Hepatocyte (in vitro differentiated cells): Measurements from ENCODE around the gene PTPRK. TPM values are rescaled to one million over a fixed set of nuclear protein-coding genes. Genes with fewer than 3 reads are reported as not detected.

Source experiments
- DNase-seq: peaks from one replicate; pipeline ENCODE4 v3.0.0-alpha.2; 2016; ENCODE audit warnings: low spot score
- H2AFZ ChIP-seq: fragments of 200-600 bp; sonication (generic); 2 replicates; pipeline ENCODE4 v1.6.0; 2016; ENCODE audit warnings: antibody characterized with exemption, mild to moderate bottlenecking
- H3K27ac ChIP-seq: fragments of 200-600 bp; sonication (generic); 2 replicates; pipeline ENCODE4 v1.5.1; 2016; ENCODE audit warnings: mild to moderate bottlenecking
- H3K27me3 ChIP-seq: fragments of 200-600 bp; sonication (generic); 2 replicates; pipeline ENCODE4 v1.6.1; 2016
- H3K36me3 ChIP-seq: fragments of 200-600 bp; sonication (generic); replicated peaks from 2 replicates; pipeline ENCODE4 v1.5.1; 2016; ENCODE audit warnings: low read depth; ENCODE audit not compliant: insufficient read depth
- H3K4me1 ChIP-seq: fragments of 200-600 bp; sonication (generic); 2 replicates; pipeline ENCODE4 v1.5.1; 2016; ENCODE audit warnings: mild to moderate bottlenecking, moderate library complexity; ENCODE audit not compliant: insufficient read depth
- H3K4me2 ChIP-seq: fragments of 200-600 bp; sonication (generic); 2 replicates; pipeline ENCODE4 v1.6.0; 2016
- H3K4me3 ChIP-seq: fragments of 200-600 bp; sonication (generic); 2 replicates; pipeline ENCODE4 v1.5.1; 2016; ENCODE audit warnings: mild to moderate bottlenecking
- H3K79me2 ChIP-seq: fragments of 200-600 bp; sonication (generic); 2 replicates; pipeline ENCODE4 v1.6.0; 2017; ENCODE audit warnings: mild to moderate bottlenecking
- H3K9me2 ChIP-seq: fragments of 200-600 bp; sonication (generic); replicated peaks from 2 replicates; pipeline ENCODE4 v1.6.0; 2017; ENCODE audit warnings: mild to moderate bottlenecking; ENCODE audit not compliant: insufficient read depth
- H3K9me3 ChIP-seq: fragments of 200-600 bp; sonication (generic); 2 replicates; pipeline ENCODE4 v1.5.1; 2016; ENCODE audit warnings: low read depth, mild to moderate bottlenecking
- H4K20me1 ChIP-seq: fragments of 200-600 bp; sonication (generic); 2 replicates; pipeline ENCODE4 v1.6.0; 2016; ENCODE audit warnings: mild to moderate bottlenecking; ENCODE audit not compliant: insufficient read depth, poor library complexity, severe bottlenecking
- EZH2 ChIP-seq: fragments of 200-600 bp; sonication (generic); IDR thresholded peaks from 2 replicates; pipeline ENCODE4 v1.6.1; 2016; ENCODE audit warnings: antibody characterized with exemption, mild to moderate bottlenecking, borderline replicate concordance
- EZH2phosphoT487 ChIP-seq: fragments of 200-600 bp; sonication (generic); IDR thresholded peaks from one replicate; pipeline ENCODE4 v1.6.1; 2018; ENCODE audit warnings: antibody characterized with exemption, mild to moderate bottlenecking, low read depth, moderate library complexity; ENCODE audit not compliant: unreplicated experiment, severe bottlenecking
- WGBS: methylation state at CpG from one replicate; pipeline ENCODE4 v1.1.6; 2016; ENCODE audit warnings: low lambda C conversion rate; ENCODE audit errors: missing lambda C conversion rate; 5-methylcytosine and 5-hydroxymethylcytosine counted together
- polyA plus RNA-seq: library from polyadenylated mRNA; unstranded; fragments of >200 nt; fragmentation: Nextera tagmentation; extraction: Ambion mirVana; gene quantifications from 2 replicates; pipeline ENCODE4 v1.2.1, GENCODE V29; 2016
- total RNA-seq: library from RNA; depleted of rRNA; stranded (reverse); fragments of >200 nt; gene quantifications from 2 replicates; pipeline ENCODE4 v1.2.3, GENCODE V29; 2014
- TF ChIP-seq, protein P1 (sequence below): fragments of 200-600 bp; sonication (generic); IDR thresholded peaks from 2 replicates; pipeline ENCODE4 v1.5.1; 2016; ENCODE audit warnings: antibody characterized with exemption, mild to moderate bottlenecking; ENCODE audit not compliant: poor library complexity

The PTPRK gene
- total and polyA plus RNA-seq, 2 experiments from 2014 or later = 42.0 to 80.2 TPM

DNA sequence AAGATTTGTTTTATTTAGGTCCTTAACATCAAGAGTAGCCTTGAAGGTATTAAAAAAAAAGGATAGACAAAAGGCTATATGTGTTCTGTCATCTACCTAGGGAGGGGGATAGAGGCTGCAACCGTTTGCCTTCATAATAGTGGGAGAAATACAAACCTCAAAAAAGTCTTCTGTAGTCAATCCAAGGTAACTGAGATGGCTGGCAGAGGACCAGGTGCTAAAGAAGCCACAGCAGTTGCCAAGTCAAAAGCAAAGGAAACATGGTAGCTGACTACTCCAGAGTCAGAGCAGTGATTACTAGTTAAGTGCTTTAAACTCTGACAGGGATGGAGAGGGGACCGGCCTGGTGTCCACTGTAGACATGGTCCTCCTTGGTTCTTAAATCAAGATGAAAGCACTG, 249.4 kb downstream of the PTPRK start:
- peaks cover 34% of the 10 kb centered on the region for H3K79me2 ChIP-seq
- no peak overlapping the region for H3K4me3 ChIP-seq
- H3K27me3 ChIP-seq = no peaks in the 10 kb centered on the region
- no peaks in the 10 kb centered on the region for H3K4me1 ChIP-seq
- H3K36me3 ChIP-seq = no peaks in the 10 kb centered on the region
- no peak overlapping the region for H3K4me2 ChIP-seq
- WGBS = 62% methylated on average over 2 of the region's 2 CpGs
- peaks cover 4% of the 10 kb centered on the region for H4K20me1 ChIP-seq
- TF ChIP-seq EZH2 (no peak), EZH2phosphoT487 (no peak)
- TF ChIP-seq, protein P1, sequence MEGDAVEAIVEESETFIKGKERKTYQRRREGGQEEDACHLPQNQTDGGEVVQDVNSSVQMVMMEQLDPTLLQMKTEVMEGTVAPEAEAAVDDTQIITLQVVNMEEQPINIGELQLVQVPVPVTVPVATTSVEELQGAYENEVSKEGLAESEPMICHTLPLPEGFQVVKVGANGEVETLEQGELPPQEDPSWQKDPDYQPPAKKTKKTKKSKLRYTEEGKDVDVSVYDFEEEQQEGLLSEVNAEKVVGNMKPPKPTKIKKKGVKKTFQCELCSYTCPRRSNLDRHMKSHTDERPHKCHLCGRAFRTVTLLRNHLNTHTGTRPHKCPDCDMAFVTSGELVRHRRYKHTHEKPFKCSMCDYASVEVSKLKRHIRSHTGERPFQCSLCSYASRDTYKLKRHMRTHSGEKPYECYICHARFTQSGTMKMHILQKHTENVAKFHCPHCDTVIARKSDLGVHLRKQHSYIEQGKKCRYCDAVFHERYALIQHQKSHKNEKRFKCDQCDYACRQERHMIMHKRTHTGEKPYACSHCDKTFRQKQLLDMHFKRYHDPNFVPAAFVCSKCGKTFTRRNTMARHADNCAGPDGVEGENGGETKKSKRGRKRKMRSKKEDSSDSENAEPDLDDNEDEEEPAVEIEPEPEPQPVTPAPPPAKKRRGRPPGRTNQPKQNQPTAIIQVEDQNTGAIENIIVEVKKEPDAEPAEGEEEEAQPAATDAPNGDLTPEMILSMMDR = no peak
- H3K9me3 ChIP-seq = no peaks in the 10 kb centered on the region
- no peak overlapping the region for H2AFZ ChIP-seq
- H3K9me2 ChIP-seq = no peaks in the 10 kb centered on the region
- no peak for DNase-seq
- H3K27ac ChIP-seq = no peak overlapping the region

DNA sequence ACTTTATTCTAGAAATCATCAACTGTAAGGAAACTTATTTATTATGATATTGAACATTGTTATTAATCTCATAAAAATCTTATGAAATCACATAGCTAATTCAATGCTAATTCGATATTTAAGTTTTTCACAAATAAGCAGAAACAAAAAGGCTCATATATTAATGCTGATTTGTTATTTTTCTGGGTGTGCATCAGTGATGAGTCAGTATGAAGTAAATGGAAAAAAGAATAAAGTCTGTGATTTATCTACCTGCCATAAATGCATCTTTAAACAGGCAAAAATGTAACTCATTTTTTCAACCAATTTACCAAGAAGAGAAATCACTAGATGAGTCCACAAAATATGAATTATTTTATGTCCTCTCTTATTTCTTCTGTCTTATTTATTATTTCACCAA, 253.5 kb downstream of the PTPRK start:
- H3K4me2 ChIP-seq = no peak overlapping the region
- H3K79me2 ChIP-seq = peaks cover 26% of the 10 kb centered on the region
- 100% methylated on average over 1 of the region's 1 CpG for WGBS
- H3K36me3 ChIP-seq = no peaks in the 10 kb centered on the region
- peaks cover 4% of the 10 kb centered on the region for H4K20me1 ChIP-seq
- H3K27me3 ChIP-seq = no peaks in the 10 kb centered on the region
- H3K4me3 ChIP-seq = no peak overlapping the region
- H3K9me3 ChIP-seq = no peaks in the 10 kb centered on the region
- no peaks in the 10 kb centered on the region for H3K4me1 ChIP-seq
- H3K9me2 ChIP-seq = no peaks in the 10 kb centered on the region
- H3K27ac ChIP-seq = no peak overlapping the region
- H2AFZ ChIP-seq = no peak overlapping the region
- TF ChIP-seq, protein P1 = no peak
- TF ChIP-seq EZH2phosphoT487 = no peak
- no peak for TF ChIP-seq EZH2
- DNase-seq = no peak

DNA sequence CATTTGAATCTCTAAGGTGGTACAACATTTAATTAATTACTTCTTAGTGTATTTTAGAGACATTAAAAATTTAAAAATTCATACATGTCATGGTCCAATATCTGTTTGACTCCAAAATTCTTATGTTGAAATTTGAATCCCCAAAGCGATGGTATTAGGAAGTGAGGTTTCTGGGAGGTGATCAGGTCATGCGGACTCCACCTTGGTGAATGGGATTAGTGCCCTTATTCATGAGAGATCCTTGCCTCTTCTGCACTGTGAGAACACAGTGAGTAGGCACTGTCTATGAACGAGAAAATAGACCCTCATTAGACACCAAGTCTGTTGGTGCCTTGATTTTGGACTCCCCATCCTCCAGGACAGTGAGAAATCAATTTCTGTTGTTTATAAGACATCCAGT, 254.7 kb downstream of the PTPRK start:
- WGBS = 91% methylated on average over 3 of the region's 3 CpGs
- Histone ChIP-seq H3K9me3 (no peaks in the 10 kb centered on the region), H3K9me2 (no peaks in the 10 kb centered on the region), H3K4me2 (no peak overlapping the region), H3K36me3 (no peaks in the 10 kb centered on the region), H3K27ac (no peak overlapping the region), H3K79me2 (peaks cover 15% of the 10 kb centered on the region), H3K4me3 (no peak overlapping the region), H2AFZ (no peak overlapping the region), H3K4me1 (no peaks in the 10 kb centered on the region), H4K20me1 (peaks cover 4% of the 10 kb centered on the region), H3K27me3 (no peaks in the 10 kb centered on the region)
- TF ChIP-seq EZH2 = no peak
- TF ChIP-seq EZH2phosphoT487 = no peak
- TF ChIP-seq, protein P1 = no peak
- DNase-seq = no peak
